MM.1S (cell line): ENCODE data around the gene LETM1.

ENCODE experiments used
- EZH2 ChIP-seq: fragments of 300-600 bp; sonication (generic); optimal IDR thresholded peaks from 2 replicates; pipeline ENCODE3; 2017; ENCODE audit warnings: low read depth, mild to moderate bottlenecking, antibody characterized with exemption, low read length, mixed read lengths
- EZH2phosphoT487 ChIP-seq: fragments of 300-600 bp; sonication (generic); IDR thresholded peaks from 2 replicates; pipeline ENCODE4 v1.6.1; 2018; ENCODE audit warnings: antibody characterized with exemption, low read length
- TF ChIP-seq, protein P1 (sequence below): fragments of 300-600 bp; sonication (generic); IDR thresholded peaks from 2 replicates; pipeline ENCODE4 v1.5.1; 2016; ENCODE audit warnings: antibody characterized with exemption, low read length, mixed read lengths

DNA sequence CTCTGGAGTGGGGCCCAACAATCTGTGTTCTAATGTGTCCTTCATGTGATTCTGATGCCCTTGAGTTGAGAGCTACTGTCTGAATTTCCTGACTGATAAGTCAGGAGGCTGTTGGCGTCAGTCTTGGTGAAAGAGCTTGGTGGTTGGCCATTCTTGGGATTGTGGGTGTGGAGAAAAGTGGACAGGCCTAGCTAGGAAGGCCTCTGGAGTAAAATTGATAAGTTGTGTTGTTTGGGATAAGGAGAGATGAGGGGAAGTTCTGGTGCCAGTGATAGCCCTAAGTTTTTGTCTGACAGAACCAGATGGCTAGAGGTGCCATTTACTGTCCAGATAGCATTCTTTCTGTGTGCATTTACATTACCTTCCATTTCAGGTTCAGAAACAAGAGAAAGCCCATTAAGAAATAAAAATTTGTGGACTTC lies 26.9 kb upstream of the LETM1 start:
- TF ChIP-seq, protein P1, sequence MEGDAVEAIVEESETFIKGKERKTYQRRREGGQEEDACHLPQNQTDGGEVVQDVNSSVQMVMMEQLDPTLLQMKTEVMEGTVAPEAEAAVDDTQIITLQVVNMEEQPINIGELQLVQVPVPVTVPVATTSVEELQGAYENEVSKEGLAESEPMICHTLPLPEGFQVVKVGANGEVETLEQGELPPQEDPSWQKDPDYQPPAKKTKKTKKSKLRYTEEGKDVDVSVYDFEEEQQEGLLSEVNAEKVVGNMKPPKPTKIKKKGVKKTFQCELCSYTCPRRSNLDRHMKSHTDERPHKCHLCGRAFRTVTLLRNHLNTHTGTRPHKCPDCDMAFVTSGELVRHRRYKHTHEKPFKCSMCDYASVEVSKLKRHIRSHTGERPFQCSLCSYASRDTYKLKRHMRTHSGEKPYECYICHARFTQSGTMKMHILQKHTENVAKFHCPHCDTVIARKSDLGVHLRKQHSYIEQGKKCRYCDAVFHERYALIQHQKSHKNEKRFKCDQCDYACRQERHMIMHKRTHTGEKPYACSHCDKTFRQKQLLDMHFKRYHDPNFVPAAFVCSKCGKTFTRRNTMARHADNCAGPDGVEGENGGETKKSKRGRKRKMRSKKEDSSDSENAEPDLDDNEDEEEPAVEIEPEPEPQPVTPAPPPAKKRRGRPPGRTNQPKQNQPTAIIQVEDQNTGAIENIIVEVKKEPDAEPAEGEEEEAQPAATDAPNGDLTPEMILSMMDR, result no peak
- no peak for TF ChIP-seq EZH2
- TF ChIP-seq EZH2phosphoT487, result no peak
